Measurements from ENCODE around the gene PRM1.

The PRM1 gene

DNA sequence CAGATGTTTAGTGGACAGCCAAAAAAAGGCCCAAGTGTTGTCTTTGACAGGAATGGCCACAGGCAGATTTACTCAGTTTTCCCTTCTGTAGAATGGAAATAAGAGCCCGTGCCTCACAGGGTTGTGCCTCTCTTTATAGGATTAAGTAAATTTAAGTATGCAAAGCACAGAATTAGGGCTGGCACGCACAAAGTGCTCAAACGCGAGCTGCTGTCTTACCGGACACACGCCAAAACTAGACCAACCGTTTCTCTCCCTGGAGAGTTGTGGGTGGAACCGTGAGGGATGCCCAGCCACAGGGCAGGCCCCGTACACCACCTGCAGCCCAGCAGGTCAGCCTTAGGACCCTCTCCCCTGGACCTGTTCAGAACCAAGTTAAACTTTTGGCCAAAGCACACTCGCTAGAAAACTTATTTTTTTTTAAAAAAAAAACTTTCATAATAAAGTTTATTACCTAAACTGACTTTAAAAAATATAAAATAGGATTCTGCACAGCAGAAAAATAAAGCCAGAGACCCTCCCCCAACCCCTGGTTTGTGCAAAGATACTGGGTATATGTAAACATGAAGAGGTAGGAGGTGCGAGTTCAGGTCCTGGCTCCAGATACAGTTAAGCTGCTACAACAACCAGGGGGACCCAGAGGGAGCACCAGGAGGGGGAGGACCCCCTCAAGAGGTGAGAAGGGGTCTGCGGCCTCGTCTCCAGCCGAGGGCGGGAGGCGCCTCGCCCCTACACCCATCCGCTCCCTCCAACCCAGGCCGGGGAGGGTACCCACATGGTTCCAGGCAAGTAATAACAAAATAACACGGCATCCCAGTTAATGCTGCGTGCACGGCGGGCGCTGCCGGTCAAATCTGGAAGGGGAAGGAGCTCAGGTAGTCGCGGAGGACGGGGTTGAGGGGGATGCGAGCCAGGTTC is 26.9 kb downstream of the PRM1 start:
- no peak for DNase-seq (ENCODE audit: low read depth)

DNA sequence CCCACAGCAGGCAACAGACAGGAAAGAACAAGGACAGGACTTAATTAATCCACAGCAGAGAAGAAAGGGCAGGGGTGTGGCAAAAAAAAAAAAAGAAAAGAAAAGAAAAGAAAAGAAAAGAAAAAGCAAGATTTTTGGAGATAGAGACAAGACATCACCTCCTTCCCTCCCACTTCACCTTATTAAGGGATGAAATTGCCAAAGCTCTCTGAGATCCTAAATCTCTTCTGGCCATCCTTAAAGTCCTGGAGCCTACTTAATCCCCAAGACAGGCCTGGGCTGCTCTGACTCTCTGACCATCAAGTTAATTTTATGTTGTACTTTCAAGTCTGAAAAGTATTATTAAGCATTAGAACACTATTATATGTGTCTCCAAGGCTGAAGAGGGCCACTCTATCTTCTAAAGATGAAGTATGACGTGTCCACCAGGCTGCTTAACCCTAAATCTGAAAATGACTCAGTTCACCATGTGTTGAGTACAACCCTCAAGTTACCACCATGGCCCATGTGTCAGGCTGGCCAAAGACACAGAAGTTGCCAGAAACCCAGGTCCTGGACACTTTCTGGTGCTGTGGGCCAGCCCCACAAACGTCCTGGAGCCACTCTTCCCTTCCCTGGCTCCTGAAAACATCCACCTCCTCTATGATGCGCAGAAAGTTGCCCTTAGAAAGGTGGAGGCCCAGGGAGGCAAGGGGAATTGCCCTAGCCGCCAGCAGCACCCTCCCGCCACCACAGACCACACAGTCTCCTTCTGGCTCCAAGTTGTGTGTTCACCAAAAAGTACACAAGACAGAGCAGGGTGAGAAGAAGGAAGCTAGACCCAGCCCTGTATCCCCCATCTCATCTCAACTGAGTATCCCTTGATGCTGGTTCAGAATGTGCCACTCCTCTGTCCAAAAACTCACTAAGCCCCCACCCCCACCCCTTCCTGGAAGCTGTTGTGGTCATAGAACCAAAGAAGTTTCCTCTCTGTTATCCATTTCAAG is 27.8 kb downstream of the PRM1 start:
- DNase-seq (ENCODE audit: low read depth), result no peak

DNA sequence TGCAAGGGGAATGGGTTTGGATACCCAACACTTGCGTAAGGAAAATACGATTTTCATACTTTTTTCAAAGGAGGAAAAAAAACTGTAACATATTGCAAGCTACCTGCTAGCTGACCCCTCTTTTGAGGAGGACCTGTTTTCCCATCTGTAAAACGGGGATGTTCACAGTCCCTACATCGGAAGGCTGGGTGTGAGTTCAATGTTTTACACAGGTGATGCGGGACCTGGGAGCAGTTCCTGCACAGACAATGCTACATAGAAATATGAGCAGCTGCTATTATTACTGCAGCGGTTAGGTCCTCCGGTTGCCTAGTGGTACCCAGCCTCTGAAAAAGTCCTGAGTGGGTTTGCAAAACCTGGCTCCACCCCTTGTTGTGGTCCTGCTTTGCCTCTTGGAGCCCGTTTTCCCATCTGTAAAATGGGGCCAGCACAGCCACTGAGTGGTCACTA is 28.6 kb downstream of the PRM1 start:
- DNase-seq (ENCODE audit: low read depth), result no peak

DNA sequence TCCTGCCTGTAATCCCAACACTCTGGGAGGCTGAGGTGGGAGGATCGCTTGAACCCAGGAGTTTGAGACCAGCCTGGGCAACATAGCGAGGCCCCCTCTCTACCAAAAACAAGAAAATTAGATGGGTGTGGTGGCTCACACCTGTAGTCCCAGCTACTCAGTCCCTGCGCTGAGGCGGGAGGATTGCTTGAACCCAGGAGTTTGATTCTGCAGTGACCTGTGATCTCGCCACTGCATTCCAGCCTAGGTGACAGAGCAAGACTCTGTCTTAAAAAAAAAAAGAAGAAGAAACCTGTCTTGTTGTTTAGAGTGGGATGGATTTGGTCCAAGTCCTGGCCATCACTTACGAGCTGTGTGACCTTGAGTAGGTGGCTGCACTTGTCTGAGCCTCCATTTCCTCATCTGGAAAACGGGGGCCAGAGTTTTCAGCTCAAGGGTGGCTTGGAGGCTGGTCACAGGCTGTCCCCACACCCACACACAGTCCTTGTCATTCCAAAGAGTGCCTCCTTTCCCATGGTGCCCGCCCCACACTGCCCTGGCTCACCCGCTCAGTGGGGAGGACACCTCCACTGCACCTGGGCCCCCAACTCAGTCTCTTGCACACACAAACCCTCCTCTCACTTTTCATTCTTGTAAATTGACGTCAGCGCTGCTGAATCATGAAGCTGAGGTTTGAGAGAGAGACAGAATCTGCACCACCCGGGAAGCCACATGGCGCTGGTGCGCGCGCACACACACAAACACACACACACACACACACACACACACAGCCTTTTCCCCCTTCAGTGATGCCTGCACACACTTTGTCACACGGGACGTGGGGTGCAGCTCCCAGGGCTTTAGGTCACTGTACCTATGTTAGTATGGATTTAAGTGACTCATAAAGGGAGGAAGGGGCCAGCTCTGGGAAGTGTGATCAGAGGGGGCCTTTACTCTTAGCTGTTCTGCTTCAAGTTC is 29.3 kb downstream of the PRM1 start:
- peak; percentile 71 for DNase-seq (ENCODE audit: low read depth)

DNA sequence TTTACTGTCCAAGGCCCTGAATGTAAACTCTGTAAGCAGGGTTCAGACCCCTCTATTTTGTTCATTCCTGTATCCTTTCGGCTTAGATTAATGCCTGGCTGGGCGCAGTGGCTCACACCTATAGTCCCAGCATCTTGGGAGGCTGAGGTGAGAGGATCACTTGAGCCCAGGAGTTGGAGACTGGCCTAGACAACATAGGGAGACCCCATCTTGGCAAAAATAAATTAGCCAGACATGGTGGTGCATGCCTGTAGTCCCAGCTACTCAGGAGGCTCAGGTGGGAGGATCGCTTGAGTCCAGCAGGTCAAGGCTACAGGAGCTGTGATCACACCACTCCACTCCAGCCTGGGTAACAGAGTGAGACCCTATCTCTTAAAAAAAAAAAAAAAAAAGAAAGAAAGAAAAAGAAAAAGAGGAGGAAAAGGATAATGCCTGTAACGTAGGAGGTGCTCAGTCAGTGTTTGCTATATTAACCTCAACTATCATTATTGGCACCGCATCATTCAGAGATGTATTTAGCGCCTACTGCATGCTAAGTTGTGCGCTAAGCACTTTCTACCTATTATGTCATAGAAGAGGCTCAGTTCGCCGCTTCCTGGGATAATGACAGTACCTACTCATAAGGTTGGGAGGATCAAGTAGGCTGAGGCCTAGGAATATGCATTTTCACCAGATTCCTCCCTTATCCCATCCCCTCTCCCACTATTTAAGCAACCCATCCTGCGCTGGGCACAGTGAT is 30.2 kb downstream of the PRM1 start:
- no peak for DNase-seq (ENCODE audit: low read depth)

DNA sequence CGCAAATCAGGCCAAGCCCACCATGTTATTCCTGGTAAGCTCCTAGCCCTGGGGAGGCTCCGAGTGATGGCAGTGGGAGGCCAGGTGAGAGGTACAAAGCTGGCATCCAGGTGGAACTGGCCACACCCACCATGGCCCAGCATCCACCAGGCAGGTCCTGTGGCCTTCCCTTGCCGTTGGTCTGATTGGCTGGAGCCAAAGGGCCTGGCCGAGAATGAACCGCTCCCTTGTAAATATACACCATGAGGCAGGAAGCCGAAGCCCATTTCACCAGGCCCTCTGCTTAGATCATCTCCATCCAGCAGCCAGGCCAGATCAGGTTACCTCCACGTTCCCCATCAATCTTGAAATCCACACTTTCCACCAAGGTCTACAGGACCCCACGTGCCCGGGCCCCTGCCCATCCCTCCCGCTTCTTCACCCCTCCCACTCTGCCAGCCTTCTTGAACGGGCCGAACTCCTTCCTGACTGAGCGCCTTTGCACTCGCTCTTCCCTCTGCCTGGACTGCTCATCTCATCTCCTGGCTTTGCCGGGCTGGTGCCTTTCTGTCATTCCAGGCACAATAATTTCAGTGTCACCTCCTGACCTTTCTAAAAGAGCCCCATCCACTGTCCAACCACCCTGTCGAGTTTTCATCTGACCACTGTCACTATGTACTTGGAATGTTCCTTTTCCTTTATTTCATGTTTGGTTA is 30.9 kb downstream of the PRM1 start:
- DNase-seq (ENCODE audit: low read depth), result no peak

DNA sequence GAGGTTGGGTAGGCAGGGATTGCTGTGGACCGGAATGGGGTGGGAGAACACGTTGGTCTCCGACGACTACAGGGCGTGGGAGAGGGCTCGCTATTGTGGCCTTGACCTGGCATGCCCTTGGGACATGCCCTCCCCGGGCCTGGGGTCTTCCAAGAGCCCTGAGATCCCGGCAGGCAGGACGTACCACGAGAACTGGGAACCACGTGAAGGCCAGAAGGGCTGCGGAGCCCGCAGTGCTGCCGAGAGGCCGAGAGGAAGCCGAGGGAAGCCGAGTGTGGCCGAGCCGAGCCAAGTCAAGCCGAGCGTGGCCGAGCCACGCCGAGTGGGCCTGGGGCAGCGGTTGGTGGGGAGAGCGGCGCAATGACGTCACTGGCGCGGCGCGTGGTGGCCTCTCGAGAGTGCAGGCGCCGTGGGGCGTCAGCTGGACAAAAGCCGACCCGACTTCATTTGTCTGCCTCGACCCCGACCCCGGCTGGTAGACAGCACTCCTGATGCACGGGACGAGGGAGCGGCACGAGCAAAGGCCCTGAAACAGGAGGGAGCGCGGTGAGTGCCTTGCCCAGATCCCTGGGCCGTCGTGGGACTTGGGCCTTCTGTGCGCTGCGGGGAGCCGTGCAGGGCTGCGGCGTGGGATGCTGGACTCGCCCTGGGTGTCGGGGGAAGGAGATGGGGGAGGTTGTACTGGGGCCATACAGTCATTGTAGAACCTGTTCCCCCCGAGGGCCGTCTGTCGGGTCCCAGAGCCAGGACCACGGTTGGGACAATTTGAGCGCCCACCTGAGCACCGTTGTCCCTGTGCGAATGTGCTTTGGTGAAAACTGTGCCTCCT is 31.7 kb downstream of the PRM1 start:
- no peak for DNase-seq (ENCODE audit: low read depth)

DNA sequence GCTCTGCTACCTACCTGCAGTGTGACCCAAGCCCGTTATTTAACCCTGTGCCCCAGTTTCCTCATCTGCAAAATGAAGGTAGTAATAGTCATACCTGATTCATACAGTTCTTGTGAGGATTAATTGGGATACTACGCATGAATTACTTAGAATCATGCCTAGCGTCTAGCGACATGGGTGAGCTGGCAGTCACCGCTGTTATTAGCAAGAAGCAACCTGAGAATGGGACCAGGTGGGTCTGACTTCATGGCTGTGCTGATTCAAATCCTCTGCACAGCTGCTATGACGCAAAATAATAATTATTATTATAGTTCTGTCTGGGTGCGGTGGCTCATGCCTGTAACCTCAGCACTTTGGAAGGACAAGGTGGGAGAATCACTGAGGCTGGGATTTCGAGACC is 33.0 kb downstream of the PRM1 start:
- no peak for DNase-seq (ENCODE audit: low read depth)

DNA sequence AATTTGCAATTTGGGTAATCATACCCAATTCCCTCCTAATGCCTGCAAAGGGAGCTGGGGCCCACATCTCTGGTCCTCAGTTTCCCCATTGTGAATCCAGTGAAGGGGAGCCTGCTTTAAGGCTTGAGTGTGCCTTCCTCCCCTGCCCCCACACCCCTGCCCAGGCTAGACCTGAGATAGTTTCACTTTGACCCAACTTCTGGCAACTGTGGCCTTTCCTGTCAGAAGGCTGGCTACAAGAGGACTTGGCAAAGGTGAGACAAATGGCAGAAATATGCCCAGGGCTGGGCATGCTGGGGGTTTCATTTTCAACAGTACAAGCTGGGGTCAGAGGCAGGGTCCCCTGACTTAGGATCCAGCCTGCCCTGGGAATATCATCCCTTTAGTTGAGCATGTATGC is 35.1 kb downstream of the PRM1 start:
- no peak for DNase-seq (ENCODE audit: low read depth)

DNA sequence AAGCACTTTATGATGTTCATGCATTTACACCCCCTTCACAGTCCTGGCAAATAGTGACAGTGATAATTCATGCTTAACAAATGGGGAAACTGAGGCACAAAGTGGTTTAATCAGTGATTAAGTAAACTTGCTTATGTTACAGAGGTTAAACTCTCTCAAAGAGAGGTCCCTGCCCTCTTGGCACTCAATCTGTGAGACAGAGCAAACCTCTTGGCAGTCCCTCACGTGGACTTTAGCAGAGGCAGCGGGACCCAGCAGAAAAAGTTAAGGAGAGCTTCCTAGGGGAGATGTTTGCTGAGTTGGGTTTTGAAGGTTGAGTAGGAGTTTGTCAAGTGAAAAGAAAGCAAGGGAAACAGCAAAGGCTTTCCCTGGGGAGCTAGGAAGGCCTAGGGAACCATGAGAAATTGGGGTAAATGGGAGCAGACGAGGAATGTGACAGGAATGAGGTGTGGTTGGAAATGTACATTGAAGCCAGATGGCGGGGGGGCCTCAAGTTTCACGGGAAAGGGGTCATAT is 35.9 kb downstream of the PRM1 start:
- no peak for DNase-seq (ENCODE audit: low read depth)

DNA sequence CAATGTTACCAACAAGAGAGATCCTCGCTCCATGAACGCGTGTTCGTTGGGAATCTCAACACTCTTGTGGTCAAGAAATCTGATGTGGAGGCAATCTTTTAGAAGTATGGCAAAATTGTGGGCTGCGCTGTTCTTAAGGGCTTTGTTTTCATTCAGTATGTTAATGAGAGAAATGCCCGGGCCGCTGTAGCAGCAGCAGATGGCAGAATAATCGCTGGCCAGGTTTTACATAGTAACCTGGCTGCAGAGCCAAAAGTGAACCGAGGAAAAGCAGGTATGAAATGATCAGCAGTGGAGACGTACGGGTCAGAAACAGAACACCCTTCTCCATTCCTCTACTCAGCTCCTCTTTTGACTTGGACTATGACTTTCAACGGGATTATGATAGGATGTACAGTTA is 38.5 kb downstream of the PRM1 start:
- no peak for DNase-seq (ENCODE audit: low read depth)

DNA sequence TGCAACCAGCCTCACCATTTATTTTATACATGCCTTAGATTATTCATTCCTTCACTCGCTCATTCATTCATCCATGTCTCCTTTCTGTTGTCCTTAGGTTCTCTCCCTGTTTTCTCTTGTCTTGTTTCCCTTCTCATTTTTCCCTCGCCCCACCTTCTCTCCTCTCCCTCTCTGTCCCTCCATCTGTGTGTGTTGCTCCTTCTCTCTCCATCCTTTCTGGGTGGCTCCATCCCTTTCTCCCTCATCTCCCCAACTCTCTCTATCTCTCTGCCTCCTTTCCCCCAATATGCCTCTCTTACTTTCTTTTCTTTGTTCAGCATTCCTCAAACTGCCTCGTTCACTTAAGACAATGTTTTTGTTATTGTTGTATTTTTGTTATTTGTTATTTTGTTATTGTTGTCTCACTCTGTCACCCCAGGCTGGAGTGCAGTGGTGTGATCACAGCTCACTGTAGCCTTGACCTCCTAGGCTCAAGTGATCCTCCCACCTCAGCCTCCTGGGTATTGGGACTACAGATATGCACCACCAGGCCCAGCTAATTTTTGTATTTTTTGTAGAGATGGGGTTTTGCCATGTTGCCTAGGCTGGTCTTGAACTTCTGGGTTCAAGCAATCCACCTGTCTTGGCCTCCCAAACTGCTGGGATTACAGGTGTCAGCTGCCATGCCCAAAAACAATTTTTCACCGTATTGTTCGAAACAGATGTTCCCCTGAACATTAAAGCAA is 39.5 kb downstream of the PRM1 start:
- DNase-seq (ENCODE audit: low read depth), result no peak

DNA sequence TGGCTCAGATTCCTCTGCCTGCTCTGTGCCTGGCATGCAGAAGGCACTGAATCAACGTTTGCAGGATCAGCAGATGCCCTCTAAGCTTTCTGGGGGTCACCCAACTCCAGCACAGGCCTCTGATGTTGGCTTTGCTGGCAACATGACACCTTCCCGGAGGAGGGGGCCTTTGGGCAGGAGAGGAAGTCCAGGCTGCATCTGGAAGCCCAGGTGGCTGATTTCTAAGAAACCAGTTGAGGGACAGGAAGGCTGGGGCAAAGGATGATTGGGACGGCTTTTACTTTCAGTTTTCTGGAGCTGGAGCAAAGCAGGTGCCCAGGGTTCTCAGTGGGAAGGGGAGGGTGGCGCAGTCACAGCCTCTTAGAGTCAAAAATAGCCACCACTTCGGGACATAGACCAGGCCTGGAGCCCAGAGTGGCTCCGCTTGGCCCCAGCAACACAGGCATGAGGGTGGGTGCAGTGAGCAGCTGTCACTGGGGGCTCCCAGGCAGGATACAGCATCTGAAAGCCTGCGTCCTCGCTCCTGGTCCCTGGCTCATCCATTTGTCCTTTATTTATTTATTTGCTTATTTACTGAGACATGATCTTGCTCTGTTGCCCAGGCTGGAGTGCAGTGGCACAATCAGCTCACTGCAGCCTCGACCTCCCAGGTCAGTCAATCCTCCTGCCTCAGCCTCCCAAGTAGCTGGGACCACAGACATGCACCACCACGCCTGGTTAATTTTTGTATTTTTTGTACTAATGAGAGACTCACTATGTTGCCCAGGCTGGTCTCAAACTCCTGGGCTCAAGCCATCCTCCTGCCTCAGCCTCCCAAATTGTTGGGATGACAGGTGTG is 40.3 kb downstream of the PRM1 start:
- no peak for DNase-seq (ENCODE audit: low read depth)

DNA sequence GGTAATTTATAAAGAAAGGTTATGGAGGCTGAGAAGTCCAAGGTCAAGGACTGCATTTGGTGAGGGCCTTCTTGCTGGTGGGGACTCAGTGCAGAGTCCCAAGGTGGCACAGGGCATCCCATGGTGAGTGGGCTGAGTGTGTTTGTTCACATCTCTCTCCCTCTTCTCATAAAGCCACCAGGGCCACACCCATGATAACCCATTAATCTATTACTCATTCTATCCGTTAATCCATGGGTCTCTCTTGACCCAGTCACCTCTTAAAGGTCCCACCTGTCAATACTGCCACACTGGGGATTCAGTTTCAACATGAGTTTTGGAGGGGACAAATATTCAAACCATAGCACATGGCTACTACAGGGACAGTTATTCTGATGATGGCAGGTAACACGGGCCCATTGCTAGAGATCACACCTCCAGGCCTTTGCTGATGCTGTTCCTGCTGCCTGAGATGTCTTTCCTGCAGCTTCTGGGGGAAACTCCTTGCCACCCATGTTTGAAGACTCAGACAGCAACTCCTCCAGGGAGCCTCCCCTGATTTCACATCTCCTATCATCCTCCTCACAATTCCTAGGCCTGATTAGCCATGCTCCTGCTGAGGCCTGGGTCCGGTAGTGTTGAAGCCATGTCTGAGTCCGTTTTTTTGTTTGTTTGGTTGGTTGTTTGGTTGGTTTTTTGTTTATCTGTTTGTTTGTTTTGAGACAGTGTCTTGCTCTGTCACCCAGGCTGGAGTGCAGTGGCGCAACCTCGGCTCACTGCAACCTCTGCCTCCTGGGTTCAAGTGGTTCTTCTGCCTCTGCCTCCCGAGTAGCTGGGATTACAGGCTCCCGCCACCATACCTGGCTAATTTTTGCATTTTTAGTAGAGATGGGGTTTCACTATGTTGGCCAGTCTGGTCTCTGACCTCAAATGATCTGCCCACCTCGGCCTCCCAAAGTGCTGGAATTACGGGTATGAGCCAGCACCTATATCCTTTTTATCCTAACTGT is 41.2 kb downstream of the PRM1 start:
- DNase-seq (ENCODE audit: low read depth), result no peak

DNA sequence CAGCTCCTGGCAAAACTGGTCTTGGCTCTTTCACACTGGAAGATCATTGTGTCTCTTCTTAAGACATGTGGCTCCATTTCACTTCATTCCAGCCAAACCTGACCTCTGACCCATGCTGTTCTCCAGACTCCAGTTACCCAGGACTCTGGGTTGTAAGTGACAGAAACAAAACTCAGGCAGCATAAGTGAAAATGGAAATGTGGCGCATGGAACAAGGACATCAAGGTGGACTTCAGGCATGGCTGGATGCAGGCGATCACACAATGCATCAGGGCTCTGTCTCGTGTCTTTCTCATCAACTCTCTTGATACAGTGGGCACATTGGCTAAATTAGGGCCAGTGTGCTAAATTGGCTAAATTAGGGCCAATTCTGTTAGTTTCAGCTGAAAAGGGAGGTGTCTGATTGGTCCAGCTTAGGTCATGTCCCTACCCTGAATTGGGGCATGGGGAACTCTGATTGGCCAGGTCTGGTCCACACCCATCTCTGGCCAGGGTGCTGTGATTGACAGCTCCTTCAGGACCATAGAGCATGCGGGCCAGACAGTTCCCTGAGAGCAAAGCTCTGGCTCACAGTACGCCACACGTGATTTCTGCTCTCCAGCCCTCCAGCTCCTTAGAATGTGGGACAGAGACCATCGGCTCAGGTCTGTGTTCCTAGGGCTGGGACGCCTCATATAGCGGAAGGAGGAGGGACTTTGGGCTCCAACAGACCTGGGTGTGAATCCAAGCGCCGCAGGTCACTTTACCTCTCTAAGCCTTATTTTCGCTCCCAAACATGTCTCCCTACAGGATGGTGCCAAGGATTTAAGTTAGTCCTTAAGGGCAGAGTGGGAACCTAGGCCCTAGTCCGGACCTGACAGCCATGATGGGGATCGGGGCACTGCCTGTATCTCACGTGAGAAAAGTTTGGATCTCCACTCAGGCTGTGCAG is 42.6 kb downstream of the PRM1 start:
- DNase-seq (ENCODE audit: low read depth), result no peak
